Ovary (tissue), 3 donors: ENCODE results near the gene ANO10.

Experiments used
- EP300 ChIP-seq: sonication (generic); formaldehyde crosslinking; IDR thresholded peaks from one replicate; pipeline ENCODE4 v1.6.1; 2017; ENCODE audit warnings: antibody characterized with exemption
- TF ChIP-seq, protein P1 (sequence below), 3 donors: fragments of 450-650 bp in 2 of 3; fragments of 200-600 bp in 1 of 3; IDR thresholded peaks; one replicate each; pipeline versions ENCODE4 v1.5.1 to v1.8.0; 2016 to 2022; ENCODE audit warnings: antibody characterized with exemption in 3 of 3, mild to moderate bottlenecking in 1 of 3
- donor health status: DM: no; HTN: no; CAD: no.

DNA sequence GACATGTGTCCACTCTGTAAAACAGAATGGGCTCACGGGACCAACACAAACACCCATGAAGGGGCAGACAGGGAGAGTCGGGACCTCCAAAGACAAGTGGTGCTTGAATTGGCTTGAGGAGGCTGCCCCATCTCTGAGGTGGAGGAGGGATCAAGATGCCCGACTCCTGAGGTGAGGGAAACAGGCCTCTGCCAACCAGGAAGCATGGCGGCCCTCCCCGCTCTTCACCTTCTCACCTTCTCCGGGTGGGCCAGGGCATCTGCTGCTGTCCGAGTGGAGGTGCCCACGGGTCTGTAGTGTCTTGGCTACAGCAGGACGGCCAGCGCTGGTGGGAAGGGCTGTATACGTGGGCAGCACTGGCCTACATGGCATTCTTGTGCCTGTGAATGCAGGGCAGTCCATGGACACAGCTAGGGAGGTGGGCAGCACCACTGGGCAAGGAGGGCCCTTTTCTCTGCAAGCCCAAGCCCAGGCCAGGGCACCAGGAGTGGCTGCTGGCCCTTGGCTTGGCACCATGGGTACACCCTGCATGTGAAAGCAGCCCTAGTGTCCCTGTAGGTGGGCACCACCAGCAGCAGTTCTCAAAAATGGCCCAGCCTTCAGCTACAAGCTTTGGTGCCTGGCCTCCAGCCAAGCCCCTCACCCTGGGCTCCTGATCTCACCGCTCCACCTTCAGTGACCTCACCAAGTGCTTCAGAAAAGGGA lies 256.1 kb downstream of the ANO10 start:
- TF ChIP-seq, protein P1, sequence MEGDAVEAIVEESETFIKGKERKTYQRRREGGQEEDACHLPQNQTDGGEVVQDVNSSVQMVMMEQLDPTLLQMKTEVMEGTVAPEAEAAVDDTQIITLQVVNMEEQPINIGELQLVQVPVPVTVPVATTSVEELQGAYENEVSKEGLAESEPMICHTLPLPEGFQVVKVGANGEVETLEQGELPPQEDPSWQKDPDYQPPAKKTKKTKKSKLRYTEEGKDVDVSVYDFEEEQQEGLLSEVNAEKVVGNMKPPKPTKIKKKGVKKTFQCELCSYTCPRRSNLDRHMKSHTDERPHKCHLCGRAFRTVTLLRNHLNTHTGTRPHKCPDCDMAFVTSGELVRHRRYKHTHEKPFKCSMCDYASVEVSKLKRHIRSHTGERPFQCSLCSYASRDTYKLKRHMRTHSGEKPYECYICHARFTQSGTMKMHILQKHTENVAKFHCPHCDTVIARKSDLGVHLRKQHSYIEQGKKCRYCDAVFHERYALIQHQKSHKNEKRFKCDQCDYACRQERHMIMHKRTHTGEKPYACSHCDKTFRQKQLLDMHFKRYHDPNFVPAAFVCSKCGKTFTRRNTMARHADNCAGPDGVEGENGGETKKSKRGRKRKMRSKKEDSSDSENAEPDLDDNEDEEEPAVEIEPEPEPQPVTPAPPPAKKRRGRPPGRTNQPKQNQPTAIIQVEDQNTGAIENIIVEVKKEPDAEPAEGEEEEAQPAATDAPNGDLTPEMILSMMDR (IDR thresholded peaks at IDR 0.05), result no peak
- TF ChIP-seq EP300, result no peak
